NK-92 (cell line): ENCODE results near the gene MAP3K21.

Experiments used
- DNase-seq: peaks from one replicate; lab custom pipeline; 2025; ENCODE audit not compliant: unreplicated experiment; lab: John Stamatoyannopoulos, UW

Gene MAP3K21

GRCh38 chr1:233327651-233328141, at the start of gene MAP3K21:
Gene MAP3K21 (plus strand): TSS chr1:233327724. CDS start chr1:233328029, 305 bp downstream.
- no peak for DNase-seq

DNA sequence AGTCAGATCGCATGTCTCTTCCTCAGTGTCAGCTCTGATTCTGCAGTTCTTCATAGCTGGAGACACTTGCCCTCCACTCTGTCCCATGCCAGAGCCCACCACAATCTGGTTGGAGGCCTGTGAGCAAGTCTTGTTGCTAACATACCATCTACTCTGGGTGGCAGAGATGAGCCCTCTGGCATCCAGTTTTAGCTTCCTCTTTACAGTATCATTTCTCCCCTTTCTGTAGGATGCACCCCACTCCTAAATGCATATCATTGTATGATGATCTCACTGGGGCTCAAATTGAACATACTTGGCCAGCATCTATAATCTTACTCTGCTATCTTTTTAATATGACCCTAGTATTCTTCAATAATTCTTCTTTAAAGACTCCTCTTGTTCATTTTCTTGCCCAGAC, 48.9 kb upstream of the MAP3K21 start:
- DNase-seq: no peak

- DNase-seq: no peak
Observed at GRCh38 chr1:233279971-233280370, 47.6 kb upstream of the MAP3K21 start.

DNA sequence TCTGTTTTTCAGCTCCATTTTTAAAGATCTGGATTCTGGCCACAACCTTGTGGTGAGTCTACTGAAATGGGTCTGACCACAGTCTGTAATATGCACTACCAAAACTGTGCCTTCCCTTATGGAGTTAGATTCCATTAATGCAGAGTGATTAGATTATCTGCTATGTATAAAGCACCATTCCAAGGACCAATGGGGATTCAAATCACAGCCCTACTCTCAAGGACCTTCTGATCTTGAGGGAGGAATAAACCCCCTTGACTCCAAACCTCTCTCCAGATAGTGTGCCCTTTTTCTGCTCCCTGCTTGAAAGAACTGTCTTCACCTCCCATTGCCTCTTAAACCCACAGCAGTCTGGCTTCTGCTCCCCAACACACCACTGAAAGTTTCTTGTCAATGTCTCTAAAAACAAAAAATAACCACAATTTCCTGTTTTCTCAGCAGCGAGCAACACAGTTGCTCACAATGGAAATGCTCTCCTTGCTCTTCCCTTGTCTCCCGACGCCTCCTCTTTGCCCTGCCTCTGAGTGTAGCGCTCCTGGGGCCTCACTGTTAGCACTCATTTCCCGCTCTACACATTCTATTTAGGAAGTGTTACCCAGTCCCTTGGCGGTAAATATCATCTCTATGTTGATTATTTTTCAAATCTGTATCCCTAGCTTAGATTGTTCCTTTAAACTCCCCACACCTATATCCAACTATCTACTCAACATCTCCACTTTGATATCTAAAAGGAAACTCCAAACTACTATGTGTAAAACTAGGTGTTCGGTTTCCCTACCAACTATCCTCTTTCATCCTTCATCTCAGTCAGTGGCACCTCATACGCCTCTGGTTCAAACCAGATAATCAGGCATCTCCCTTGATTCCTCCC, 45.6 kb upstream of the MAP3K21 start:
- no peak for DNase-seq

DNA sequence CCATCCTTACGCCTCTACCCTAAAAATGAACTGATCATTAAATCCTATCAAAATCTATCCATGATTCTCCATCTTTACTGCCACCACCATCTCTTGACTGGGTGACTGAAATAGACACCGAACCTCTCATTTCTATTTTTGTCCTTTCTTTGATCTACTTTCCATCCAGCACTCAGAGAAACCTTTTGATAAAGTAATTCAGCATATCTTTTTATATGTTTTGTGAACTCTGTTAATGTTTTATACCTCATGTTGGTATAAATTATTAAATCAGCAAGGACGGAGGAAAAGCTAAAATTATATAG, 45.0 kb upstream of the MAP3K21 start:
- DNase-seq: no peak

- DNase-seq: no peak
Observed at GRCh38 chr1:233289676-233290075, 37.8 kb upstream of the MAP3K21 start.

DNA sequence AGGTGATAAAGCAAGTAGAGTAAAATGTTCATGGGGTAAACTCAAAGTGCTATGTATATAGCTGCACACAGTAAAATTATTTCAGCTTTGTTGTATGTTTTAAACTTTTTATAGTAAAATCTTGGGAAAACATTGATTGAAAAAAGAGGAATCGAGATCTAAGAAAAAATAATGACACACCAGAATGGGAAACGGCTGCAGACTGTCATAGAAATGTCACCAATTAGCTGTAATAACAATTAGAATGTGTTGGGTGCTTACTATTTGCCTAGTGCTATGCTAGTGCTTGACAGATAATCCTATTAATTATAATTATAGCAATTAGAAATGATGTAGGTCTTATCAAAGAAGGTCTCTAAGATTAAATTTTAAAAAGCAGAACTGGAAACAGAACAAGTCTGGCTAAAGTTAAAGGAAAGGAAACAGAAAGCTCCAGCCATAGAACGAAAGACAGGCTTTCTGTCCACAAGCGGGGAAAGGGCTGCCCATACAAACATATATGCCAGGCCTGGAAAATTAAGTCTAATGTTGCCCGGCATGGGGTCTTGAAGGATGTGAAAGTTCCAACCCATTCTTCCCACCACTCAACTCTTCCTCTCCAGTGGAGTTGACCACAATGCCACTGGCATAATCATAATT, 37.0 kb upstream of the MAP3K21 start:
- no peak for DNase-seq

- DNase-seq: no peak
Observed at GRCh38 chr1:233293556-233294446, 33.7 kb upstream of the MAP3K21 start.

- no peak for DNase-seq
Observed at GRCh38 chr1:233294913-233295236, 32.6 kb upstream of the MAP3K21 start.

DNA sequence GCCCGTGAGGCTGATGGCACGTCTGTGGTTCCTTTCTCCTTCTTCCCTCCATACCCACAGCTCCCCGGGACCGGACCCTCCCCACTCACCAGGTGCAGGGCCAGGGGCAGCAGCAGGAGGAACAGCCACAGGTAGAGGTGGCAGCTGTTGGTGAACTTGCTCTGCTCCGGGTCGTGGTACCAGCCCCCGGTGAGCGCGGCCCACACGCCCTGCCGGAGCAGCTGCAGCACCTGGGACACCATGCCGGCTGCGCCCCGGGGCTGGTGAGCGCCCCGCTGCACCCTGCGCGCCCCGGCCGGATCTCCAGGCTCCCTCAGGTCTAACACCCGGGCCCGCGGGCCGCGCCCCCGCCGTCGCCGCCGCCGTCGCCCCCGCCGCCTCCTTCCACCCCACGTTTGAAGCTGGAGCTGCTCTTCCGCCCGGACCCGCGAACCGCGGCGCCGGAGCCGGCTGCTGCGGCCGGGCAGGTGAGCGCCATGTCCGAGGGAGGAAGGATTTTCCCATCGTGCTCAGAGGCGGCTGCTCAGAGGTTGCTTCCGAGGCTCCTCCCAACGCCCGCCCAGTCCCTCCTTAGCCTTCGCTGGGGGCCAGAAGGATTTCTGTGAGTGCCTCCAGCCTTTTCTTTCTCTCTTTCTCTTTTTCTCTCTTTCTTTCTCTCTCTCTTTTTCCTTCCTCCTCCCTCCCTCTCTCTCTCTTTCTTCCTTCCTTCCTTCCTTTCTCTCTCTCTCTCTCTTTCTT, 32.1 kb upstream of the MAP3K21 start, which contains the start of gene PCNX2:
PCNX2 (minus strand) TSS at position 489 of the 738 bp plus-strand sequence; CDS start at position 242, 247 bp downstream.
- DNase-seq: no peak

DNA sequence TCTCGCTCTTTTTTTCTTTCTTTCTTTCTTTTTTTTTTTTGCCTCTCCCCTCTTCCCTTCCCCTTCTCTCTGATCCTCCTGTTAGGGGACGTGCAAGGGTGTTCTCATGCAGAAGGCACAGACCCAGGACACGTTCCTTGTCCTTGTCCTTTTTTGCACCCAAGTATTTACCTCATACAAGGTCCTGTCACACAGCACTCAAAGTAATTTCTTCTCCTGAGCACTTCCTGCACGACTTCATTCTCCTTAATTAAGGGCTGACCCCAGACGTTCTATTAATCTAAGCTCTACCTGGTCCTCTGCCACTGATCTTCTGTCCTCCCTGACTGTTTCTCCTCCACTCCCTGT, 31.6 kb upstream of the MAP3K21 start:
- no peak for DNase-seq

DNA sequence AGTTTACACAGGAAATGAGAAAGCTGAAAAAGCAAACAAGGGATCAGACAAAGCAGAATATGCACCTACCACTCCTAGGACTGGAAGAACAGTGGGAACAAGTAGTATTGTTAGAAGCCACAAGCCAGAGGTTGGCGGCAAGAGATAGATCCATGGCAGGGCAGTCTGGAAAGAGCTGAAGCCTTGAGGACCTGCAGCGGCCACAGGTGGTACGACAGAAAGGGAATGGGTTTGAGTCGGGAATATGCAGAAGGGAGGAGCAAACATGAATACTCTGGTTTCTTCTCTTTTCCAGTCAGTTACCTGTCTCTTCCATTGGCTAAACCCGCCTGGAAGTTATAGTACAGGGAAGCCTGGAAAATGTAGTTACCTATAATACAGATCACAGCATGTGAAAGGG, 28.1 kb upstream of the MAP3K21 start:
- DNase-seq: no peak

GRCh38 chr1:233300326-233300725, 27.2 kb upstream of the MAP3K21 start:
- no peak for DNase-seq

- DNase-seq: no peak
Observed at GRCh38 chr1:233304489-233305102, 22.9 kb upstream of the MAP3K21 start.

DNA sequence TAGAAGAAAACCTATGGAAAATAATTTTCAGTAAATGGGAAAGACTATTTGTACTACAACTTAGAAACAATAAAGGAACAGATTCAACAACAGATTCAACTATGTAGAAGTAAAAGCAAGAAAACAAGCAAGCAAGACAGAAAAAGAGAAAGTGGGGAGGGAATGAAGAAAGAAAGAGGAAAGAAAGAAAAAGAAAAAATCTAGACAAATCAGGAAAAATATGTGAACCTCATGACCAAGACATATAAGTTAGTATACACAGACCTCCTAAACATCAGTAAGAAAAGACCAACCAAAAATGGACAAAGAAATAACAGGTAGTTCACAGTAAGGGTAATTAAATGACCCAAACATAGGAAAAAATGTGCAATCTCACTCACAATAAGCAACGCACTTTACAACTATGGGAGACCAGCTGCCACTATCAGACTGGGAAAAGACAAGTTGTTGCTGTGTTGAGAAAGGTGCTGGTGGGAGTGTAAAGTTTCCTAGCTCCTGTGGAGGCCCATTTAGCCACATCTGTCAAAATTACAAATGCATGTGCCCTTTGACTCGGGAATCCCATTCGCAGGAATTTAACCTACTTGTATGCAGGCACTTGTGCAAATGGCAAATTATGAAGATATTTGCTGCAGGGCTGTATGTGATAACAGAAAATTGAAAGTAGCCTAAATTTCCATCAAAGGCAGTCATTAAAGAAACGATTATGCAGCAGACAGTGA, 13.9 kb upstream of the MAP3K21 start:
- no peak for DNase-seq

DNA sequence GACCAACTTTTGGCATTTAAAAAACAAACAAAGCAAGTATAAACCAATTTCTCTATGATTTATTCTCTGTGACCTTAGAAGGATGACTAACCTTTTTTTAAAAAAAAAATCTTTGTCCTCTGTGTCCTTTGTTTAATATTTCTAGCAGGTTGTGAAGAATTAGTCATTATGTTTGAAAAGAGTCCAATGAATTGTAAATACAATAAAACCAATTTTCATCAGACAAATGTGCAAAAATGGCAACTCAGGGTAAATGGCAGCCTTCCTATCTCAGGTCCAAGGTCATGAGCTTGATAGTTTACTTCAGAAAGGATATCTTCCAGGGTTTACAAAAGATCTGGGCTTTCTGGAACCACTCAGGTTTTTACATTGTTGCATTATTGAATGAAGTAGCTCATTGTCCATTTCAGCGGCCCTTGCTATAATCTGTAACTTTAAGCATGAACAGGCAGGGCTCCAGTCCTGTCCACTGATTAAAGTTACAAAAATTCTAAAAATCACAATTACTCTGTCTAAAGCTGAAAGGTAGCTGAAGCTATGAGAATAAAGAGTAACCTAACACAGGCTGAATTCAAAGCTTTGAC, 11.7 kb upstream of the MAP3K21 start:
- no peak for DNase-seq

DNA sequence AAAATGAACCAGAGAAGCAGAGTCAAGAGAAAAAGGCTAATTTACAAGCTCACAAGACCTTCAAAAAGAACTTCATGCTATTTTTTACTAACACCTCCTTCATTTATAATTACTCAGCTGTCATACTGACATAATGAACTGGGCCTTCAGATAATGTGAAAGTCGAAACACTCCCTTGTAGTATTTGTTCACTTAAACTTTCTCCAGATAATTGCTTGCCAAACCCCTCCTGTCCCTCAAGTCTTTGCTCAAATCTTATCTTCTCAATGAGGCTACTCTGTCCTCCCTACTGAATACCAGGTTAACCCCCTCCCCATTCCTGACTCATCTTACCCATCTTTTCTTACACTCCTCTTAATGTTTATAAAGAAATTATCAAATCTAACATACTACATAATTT, 11.1 kb upstream of the MAP3K21 start:
- no peak for DNase-seq

GRCh38 chr1:233319272-233319671, 8.3 kb upstream of the MAP3K21 start:
- DNase-seq: no peak

GRCh38 chr1:233320023-233320422, 7.5 kb upstream of the MAP3K21 start:
- DNase-seq: no peak
